Ecto neural progenitor cell (in vitro differentiated cells): Measurements from ENCODE around the gene ACY1.

Experiments
- DNase-seq: peaks from one replicate; pipeline ENCODE4 v3.0.0-alpha.2; 2018; ENCODE audit warnings: low spot score

The ACY1 gene

DNA sequence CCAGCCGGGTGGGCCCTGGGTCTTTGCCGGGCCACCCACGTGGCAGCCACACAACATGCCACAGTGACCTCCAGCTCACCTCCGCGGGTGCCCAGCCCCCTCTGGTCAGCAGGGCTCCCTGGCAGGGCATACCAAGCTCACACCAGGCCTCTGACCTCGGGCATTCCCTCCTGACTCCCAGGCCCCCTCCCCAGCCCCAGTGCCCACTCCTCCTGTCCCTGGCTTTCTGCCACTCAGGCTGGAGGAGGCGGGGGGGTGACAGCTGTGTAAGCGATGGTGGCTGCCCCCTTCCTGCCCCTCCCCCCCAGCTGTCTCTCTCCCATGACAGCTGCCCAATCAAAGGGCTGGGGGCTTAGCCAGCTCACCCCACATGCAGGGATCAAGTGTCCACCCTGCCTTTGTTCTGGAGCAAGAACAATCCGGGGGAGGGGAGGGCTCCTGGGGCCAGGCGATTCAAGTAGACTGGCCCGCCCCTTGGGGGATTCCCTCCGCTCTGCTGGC lies 19.3 kb upstream of the ACY1 start:
- peak; percentile 75 for DNase-seq

GRCh38 chr3:51964521-51964920 lies 18.8 kb upstream of the ACY1 start:
- DNase-seq: no peak

GRCh38 chr3:51966016-51966415 lies 17.3 kb upstream of the ACY1 start:
- no peak for DNase-seq

GRCh38 chr3:51966486-51966885 lies 16.8 kb upstream of the ACY1 start:
- DNase-seq: no peak

DNA sequence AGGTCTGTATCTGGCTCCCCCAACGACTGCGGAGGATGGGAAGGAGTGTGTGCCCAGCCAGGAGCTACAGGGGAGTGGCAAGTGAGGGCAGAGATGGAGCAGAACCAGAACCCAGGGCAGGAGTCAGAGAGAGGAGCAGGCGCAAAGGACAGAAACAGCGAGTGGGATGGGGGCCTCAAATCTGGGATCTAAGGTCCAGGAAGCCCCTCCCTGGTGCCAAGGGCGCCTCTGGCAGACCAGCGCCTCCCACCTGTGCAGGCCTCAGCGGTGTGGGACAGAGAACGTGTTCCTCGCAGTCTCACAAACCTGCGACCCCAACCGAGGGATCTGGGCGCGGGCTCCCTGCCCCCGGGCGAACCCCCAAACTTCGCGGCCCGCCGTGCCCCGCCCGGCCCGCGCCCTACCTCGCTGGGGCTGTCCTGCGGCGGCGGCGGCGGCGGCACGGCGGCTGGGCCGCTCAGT lies 16.4 kb upstream of the ACY1 start:
- no peak for DNase-seq

- DNase-seq: peak; percentile 89
These were observed 15.8 kb upstream of the ACY1 start, which contains the start of gene PCBP4 for GRCh38 chr3:51967384-51968169. PCBP4 (minus strand) TSS chr3:51967454; CDS start chr3:51961240, 6,214 bp downstream.

DNA sequence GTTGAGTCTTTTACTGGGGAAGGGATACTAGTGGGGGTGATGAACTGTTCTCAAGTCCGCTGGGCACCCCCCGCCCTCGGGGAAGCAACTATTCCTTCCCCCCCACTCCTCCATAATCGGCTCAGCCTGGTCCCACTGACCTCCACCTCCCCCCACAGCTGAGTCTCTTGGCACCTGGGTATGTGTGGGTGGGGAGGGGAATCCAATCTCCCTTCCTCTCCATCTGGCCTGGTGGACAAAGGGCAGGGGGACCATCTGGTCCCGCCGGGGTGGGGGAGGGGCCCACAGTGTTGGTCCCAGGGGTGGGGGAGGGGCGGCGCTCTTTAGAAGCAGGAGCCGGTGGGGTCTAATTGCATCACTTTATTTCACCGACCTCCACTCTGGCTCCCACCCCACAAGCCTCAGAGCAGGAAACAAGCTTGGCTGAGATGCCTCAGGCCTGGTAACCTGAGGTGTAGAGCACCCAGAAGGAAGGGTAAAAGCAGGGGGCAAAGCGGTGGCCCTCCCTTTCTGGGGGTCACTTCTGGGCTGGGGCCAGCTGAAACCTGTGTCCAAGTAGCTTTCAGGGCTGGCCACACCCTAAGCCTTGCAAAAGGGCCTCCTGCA lies 15.1 kb upstream of the ACY1 start:
- DNase-seq: peak; percentile 82

DNA sequence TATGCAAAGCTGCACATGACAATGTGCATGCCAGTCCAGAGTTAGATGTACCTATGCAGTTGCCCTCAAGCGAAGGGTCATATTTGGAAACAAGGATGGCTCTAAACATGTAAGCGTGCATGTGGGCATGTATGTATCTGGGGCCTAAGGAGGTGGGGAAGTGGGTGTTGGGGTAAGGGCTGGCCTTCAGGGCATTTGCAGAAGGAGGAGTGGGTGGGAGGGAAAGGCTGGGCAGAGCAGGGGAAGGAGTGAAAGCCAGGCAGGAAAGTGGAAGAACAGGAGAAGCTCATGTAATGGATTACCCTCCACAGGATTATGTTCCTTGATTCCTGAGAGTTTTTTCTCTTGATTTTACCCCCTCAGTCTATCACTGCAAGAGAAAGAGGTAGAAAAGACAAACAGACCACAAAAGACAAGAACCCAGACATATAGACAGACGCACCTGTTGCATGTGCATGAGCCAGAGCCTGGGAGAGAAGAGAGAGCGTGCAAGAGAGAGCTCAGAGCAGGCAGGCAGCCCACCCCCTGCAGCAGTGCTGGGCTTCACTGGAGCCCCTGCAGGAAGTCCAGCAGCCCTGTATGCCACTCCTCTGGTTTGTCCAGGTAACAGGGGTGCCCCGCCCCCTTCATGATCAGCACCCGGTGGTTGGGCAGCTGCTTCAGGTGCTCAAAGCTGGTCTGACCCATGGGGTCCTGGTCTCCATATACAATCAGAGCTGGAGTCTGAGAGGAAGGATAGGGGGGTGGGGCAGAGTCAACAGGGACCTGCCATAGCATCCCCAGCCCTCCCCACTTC lies 14.3 kb upstream of the ACY1 start:
- DNase-seq: no peak

GRCh38 chr3:51969841-51970240 lies 13.5 kb upstream of the ACY1 start:
- no peak for DNase-seq

DNA sequence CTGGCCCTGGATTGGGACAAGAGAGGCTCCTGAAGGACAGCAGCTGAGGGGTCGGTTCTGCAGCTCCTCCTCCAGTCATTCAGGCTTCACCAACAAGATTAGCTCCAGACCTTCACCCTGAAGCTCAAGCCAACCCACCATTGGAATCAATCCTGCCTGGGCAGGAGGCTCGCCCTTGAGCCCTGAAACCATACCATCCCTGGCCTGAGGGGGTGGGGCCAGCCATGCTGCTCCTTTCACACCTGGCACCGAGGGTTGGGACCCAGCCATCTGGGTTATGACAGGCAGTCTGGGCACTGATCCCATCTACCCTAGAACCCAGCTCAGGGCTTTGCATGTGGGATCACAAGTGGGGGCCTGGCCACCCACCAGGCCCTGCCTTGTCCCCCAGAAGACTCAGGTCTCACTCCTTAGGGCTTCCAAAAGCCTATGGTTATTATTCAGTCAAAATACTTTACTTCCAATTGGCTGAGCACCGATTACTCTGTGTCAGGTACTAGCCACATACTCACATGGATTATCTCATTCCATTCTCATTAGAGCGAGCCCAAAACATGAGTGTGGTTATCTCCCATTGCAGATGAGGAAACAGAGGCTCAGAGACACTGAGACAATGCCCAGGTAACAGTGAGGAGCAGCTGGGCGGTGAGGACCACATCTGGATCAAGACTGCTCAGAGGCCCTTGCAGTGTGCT lies 12.6 kb upstream of the ACY1 start:
- DNase-seq: no peak

GRCh38 chr3:51971350-51971749 lies 12.0 kb upstream of the ACY1 start:
- no peak for DNase-seq

- DNase-seq: no peak
These were observed 8.9 kb upstream of the ACY1 start for GRCh38 chr3:51974277-51974962.

- peak; percentile 81 for DNase-seq
These were observed 8.1 kb upstream of the ACY1 start, which contains the start of gene ABHD14A for GRCh38 chr3:51974963-51975851. ABHD14A (plus strand) TSS chr3:51975064; CDS start chr3:51975136, 72 bp downstream.

DNA sequence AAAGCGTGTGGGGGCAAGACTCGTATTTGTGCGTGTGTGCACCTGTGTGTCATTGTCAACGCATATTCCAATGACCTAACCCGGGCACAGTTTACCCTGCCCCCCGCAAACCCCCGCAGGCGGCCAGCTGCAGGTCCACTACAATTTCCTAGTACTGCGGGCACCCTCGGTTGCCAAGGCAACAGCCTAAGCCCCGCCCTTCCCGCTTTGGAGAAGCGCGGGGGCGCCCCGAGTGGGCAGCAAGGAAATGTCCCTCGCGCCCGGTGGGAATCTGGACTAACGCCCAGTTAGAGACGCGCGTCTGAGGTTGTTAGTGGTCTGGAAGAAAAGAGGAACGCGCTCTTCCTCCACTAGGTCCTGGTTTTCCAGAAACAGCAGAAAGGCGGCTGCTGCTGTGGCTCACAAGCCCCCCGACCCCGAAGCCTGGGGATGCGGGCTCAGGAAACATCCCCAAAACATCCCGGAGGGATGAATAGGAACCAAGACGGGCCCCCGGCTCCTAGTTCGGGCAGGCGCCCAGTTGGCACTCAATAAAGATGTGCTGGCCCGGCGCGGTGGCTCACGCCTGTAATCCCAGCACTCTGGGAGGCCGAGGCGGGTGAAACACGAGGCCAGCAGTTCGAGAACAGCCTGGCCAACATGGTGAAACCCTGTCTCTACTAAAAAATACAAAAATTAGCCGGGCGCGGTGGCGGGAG lies 7.3 kb upstream of the ACY1 start:
- peak; percentile 79 for DNase-seq

GRCh38 chr3:51977446-51978142 lies 5.7 kb upstream of the ACY1 start:
- DNase-seq: no peak

DNA sequence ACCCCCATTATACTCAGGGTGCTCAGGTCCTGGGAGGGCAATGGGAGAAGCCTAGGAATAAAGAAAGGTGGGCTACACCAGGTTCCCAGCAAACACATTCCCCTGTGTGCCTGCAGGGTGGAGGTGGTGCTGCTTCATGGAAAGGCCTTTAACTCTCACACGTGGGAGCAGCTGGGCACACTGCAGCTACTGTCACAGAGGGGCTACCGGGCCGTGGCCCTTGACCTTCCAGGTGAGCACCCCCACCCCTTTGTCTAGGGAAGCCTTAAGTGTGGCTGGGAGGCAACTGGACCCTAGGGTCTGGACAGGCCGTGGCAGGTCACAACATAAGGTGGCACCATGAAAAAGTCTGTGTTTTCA lies 5.2 kb upstream of the ACY1 start:
- DNase-seq: no peak

DNA sequence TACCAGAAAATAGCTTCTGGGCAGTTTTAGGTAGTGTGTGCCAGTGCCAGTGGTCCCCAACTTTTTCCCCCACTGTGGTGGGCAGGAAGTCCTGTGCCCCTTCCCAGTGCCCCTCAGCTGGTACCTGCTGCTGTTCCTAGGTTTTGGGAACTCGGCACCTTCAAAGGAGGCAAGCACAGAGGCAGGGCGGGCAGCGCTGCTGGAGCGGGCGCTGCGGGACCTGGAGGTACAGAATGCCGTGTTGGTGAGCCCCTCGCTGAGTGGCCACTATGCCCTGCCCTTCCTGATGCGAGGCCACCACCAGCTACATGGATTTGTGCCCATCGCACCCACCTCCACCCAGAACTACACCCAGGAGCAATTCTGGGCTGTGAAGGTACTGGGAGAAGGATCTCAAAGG lies 3.1 kb upstream of the ACY1 start:
- no peak for DNase-seq

GRCh38 chr3:51982352-51982837 lies 940 bp upstream of the ACY1 start:
- DNase-seq: no peak
